MCF 10A (cell line): Measurements from ENCODE around the gene SIGLEC15. TPM values are rescaled to one million over a fixed set of nuclear protein-coding genes. Genes with fewer than 3 reads are reported as not detected.

Experiments used
- BruUV-seq: library from RNA; stranded (reverse); fragments of 400-500 nt; replicated peaks from 2 replicates; lab custom pipeline; 2021; lab: Mats Ljungman, UMichigan
- CTCF ChIA-PET: fragments of 300-600 bp; sonication (Branson Sonifier 250); formaldehyde crosslinking; extraction: SDS; loops from one replicate; lab custom pipeline; 2021; ENCODE audit warnings: antibody characterized with exemption, inconsistent platforms; lab: Yijun Ruan, JAX
- POLR2A ChIA-PET: fragments of 300-600, 350-650 bp; sonication (Branson Sonifier 250); formaldehyde crosslinking; extraction: SDS; loops from one replicate; lab custom pipeline; 2020; ENCODE audit warnings: antibody characterized with exemption, inconsistent platforms; lab: Yijun Ruan, JAX
- DNase-seq: peaks from one replicate; pipeline ENCODE4 v3.0.0-alpha.2; 2018; ENCODE audit not compliant: unreplicated experiment
- H3K27ac Mint-ChIP-seq: one replicate; pipeline ENCODE4 v1.8.0; 2022; ENCODE audit warnings: mild to moderate bottlenecking, low read depth, mixed read lengths; ENCODE audit not compliant: unreplicated experiment
- H3K27me3 Mint-ChIP-seq: one replicate; pipeline ENCODE4 v1.8.0; 2022; ENCODE audit warnings: mixed read lengths; ENCODE audit not compliant: insufficient read depth, unreplicated experiment
- H3K36me3 Mint-ChIP-seq: one replicate; pipeline ENCODE4 v1.8.0; 2022; ENCODE audit warnings: mild to moderate bottlenecking, moderate library complexity, mixed read lengths; ENCODE audit not compliant: insufficient read depth, unreplicated experiment
- H3K4me1 Mint-ChIP-seq: one replicate; pipeline ENCODE4 v1.8.0; 2022; ENCODE audit warnings: mixed read lengths; ENCODE audit not compliant: insufficient read depth, unreplicated experiment
- H3K4me3 Mint-ChIP-seq: one replicate; pipeline ENCODE4 v1.8.0; 2022; ENCODE audit warnings: mild to moderate bottlenecking, moderate library complexity, mixed read lengths; ENCODE audit not compliant: unreplicated experiment
- H3K9me3 Mint-ChIP-seq: one replicate; pipeline ENCODE4 v1.8.0; 2022; ENCODE audit warnings: mixed read lengths; ENCODE audit not compliant: unreplicated experiment
- CTCF ChIP-seq: fragments of 200-600 bp; IDR thresholded peaks from one replicate; pipeline ENCODE4 v1.8.0; 2022; ENCODE audit warnings: antibody characterized with exemption, mild to moderate bottlenecking; ENCODE audit not compliant: unreplicated experiment
- intact Hi-C: fragments of 100-400 bp; cut with micrococcal nuclease; formaldehyde crosslinking; loops from 2 replicates; pipeline ENCODE4 v1.14.1; 2022
- total RNA-seq: library from RNA; stranded (reverse); gene quantifications from 2 replicates; pipeline ENCODE4 v1.2.3, GENCODE V29; 2022

SIGLEC15 gene
- total RNA-seq, 1 experiment from 2014 or later: not detected

- no TSS peak for BruUV-seq
- Mint-ChIP-seq H3K27ac (no peak overlapping the region), H3K27me3 (no peaks in the 10 kb centered on the region), H3K4me1 (peaks cover 13% of the 10 kb centered on the region), H3K9me3 (no peaks in the 10 kb centered on the region), H3K4me3 (no peak overlapping the region), H3K36me3 (no peaks in the 10 kb centered on the region)
- TF ChIP-seq CTCF: no peak
- intact Hi-C loops: no loop called here
- CTCF ChIA-PET: interaction anchor here (0.7 to 1.6 kb wide), 2 partner anchors 23 to 138 kb away, joined by 3 to 4 read pairs; no protein-coding TSS in a partner anchor
- DNase-seq: no peak
- POLR2A ChIA-PET: interaction anchor here (0.9 kb wide), 1 partner anchor 26 kb away, joined by 3 read pairs; no protein-coding TSS in a partner anchor
Observed at GRCh38 chr18:45828917-45829811, 3.7 kb downstream of the SIGLEC15 start.

GRCh38 chr18:45829855-45830254 is 4.4 kb downstream of the SIGLEC15 start:
- ChIA-PET POLR2A (interaction anchor here (0.9 kb wide), 1 partner anchor 27 kb away, joined by 3 read pairs; no protein-coding TSS in a partner anchor), CTCF (interaction anchor here (0.7 to 1.6 kb wide), 3 partner anchors 50 to 138 kb away, joined by 3 to 5 read pairs (median 3); no protein-coding TSS in a partner anchor)
- DNase-seq: no peak
- BruUV-seq: no TSS peak
- H3K4me3 Mint-ChIP-seq: no peak overlapping the region
- peaks cover 13% of the 10 kb centered on the region for H3K4me1 Mint-ChIP-seq
- H3K27ac Mint-ChIP-seq: no peak overlapping the region
- no peaks in the 10 kb centered on the region for H3K9me3 Mint-ChIP-seq
- TF ChIP-seq CTCF: no peak
- intact Hi-C loops: no loop called here
- H3K36me3 Mint-ChIP-seq: no peaks in the 10 kb centered on the region
- peaks cover 5% of the 10 kb centered on the region for H3K27me3 Mint-ChIP-seq

GRCh38 chr18:45830917-45831316 is 5.4 kb downstream of the SIGLEC15 start:
- no peak overlapping the region for H3K27ac Mint-ChIP-seq
- H3K4me3 Mint-ChIP-seq: no peak overlapping the region
- H3K4me1 Mint-ChIP-seq: peaks cover 13% of the 10 kb centered on the region
- peaks cover 16% of the 10 kb centered on the region for H3K27me3 Mint-ChIP-seq
- intact Hi-C loops: no loop called here
- no peak for TF ChIP-seq CTCF
- CTCF ChIA-PET: interaction anchor here (0.6 to 1.0 kb wide), 3 partner anchors 49 to 1571 kb away, joined by 3 to 5 read pairs (median 3); no protein-coding TSS in a partner anchor
- DNase-seq: no peak
- BruUV-seq: no TSS peak
- H3K36me3 Mint-ChIP-seq: no peaks in the 10 kb centered on the region
- POLR2A ChIA-PET: interaction anchor here (1.4 kb wide), 1 partner anchor 28 kb away, joined by 4 read pairs; no protein-coding TSS in a partner anchor
- no peaks in the 10 kb centered on the region for H3K9me3 Mint-ChIP-seq

- DNase-seq: no peak
- no peaks in the 10 kb centered on the region for H3K4me1 Mint-ChIP-seq
- no peaks in the 10 kb centered on the region for H3K36me3 Mint-ChIP-seq
- no peak overlapping the region for H3K27ac Mint-ChIP-seq
- POLR2A ChIA-PET: no interaction called here
- peaks cover 17% of the 10 kb centered on the region for H3K27me3 Mint-ChIP-seq
- CTCF ChIA-PET: interaction anchor here (1.1 to 2.0 kb wide), 2 partner anchors 112 to 122 kb away, joined by 5 to 9 read pairs; no protein-coding TSS in a partner anchor
- BruUV-seq: no TSS peak
- TF ChIP-seq CTCF: no peak
- intact Hi-C loops: no loop called here
- H3K4me3 Mint-ChIP-seq: no peak overlapping the region
- no peaks in the 10 kb centered on the region for H3K9me3 Mint-ChIP-seq
Observed at GRCh38 chr18:45833846-45834245, 8.4 kb downstream of the SIGLEC15 start.
